Measurements from ENCODE around the gene ZDHHC15.
"Not testable (repeated sequence)": the region's sequence is repeated elsewhere in the genome, so short reads cannot be mapped to it uniquely, and the experiment has no call there.

DNA sequence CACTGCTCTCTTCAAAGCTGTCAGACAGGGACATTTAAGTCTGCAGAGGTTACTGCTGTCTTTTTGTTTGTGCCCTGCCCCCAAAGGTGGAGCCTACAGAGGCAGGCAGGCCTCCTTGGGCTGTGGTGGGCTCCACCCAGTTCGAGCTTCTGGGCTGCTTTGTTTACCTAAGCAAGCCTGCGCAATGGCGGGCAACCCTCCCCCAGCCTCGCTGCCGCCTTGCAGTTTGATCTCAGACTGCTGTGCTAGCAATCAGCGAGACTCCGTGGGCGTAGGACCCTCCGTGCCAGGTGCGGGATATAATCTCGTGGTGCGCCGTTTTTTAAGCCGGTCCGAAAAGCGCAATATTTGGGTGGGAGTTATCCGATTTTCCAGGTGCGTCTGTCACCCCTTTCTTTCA lies 37.7 kb upstream of the ZDHHC15 start:
- TF ChIP-seq, protein P1, sequence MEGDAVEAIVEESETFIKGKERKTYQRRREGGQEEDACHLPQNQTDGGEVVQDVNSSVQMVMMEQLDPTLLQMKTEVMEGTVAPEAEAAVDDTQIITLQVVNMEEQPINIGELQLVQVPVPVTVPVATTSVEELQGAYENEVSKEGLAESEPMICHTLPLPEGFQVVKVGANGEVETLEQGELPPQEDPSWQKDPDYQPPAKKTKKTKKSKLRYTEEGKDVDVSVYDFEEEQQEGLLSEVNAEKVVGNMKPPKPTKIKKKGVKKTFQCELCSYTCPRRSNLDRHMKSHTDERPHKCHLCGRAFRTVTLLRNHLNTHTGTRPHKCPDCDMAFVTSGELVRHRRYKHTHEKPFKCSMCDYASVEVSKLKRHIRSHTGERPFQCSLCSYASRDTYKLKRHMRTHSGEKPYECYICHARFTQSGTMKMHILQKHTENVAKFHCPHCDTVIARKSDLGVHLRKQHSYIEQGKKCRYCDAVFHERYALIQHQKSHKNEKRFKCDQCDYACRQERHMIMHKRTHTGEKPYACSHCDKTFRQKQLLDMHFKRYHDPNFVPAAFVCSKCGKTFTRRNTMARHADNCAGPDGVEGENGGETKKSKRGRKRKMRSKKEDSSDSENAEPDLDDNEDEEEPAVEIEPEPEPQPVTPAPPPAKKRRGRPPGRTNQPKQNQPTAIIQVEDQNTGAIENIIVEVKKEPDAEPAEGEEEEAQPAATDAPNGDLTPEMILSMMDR (IDR thresholded peaks at IDR 0.05), result not testable (repeated sequence)
- not testable (repeated sequence) for TF ChIP-seq POLR2A, EP300, POLR2AphosphoS5 (IDR thresholded peaks at IDR 0.05)
